ENCODE results near the gene ANP32B.
A peak's percentile ranks its signal among the peaks of the same experiment; 100 is the strongest.

ANP32B gene

DNA sequence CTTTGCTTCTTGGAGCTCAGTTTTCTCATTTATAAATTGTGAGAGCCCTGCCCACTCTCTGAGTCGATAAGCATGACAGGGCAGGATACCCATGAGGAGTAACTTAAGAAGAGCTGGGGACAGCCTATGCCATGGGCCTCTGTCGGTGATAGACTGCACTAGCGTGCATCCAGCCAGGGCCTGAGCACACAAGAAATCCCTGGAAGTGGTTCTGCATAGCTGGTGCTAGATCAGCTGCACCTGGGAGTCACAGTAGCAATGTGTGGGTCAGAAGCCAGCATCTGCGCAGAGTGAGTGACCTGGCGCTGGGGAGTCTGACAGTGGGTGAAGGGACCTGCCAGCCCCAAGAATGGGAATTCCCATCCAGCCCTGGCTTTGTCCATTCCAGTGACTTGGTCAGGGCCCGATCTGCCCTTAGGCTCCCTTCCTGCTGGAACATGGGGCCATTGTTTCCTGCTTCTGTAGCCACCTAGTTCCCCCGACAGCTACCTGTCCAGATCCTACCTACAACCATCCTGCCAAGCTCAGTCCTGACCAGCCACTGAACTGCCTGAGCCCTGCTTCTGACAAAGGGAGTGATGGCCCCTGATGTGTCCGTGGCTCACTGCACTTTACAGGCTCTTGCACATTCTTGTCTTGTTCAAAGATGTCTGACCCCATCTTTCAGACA is 37.5 kb downstream of the ANP32B start:
- no peak for DNase-seq (ENCODE audit: insufficient read length)
- TF ChIP-seq POLR2AphosphoS5 (IDR thresholded peaks at IDR 0.05; ENCODE audit: low read depth, low read length) (no peak), POLR2A (IDR thresholded peaks at IDR 0.05; ENCODE audit: low read depth, low read length) (no peak), TAF1 (IDR thresholded peaks at IDR 0.05; ENCODE audit: borderline replicate concordance, low read depth, low read length) (no peak)
- FAIRE-seq, result no peak

DNA sequence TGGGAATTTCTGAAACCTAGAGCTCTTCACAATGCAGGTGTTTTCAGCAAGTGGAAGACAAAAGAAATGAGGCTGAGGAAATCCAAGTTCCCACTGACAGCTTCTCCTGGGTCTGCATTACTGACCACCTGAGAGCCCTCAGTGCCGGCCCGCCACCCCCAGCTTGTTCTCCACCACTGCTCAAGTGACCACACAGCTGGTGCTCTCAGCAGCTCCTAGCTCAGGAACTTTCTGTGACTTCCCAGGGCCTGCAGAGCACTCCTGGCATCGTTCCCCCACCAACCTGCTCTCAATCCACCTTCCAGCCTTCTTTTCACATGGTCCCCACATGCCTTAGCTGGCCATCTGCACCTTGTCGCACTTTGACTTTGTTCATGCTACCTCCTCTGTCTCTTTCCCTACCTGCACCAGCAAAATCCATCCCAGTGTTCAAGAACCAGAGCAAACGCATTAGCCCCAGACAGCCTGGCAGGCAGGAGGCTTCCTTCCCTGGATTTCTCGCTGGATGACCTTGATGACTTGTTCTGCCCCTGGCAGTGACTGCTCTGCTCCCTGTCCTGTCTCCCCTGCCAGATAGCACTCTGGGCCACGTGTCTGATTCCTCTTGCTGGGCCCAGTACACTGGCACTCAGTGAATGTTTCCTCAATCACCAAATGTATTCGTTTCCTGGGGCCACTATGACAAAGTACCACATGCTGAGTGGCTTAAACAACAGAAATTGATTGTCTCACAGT is 38.3 kb downstream of the ANP32B start:
- no peak for TF ChIP-seq TAF1 (IDR thresholded peaks at IDR 0.05; ENCODE audit: borderline replicate concordance, low read depth, low read length)
- TF ChIP-seq POLR2AphosphoS5 (IDR thresholded peaks at IDR 0.05; ENCODE audit: low read depth, low read length), result no peak
- TF ChIP-seq POLR2A (IDR thresholded peaks at IDR 0.05; ENCODE audit: low read depth, low read length), result no peak
- no peak for FAIRE-seq

DNA sequence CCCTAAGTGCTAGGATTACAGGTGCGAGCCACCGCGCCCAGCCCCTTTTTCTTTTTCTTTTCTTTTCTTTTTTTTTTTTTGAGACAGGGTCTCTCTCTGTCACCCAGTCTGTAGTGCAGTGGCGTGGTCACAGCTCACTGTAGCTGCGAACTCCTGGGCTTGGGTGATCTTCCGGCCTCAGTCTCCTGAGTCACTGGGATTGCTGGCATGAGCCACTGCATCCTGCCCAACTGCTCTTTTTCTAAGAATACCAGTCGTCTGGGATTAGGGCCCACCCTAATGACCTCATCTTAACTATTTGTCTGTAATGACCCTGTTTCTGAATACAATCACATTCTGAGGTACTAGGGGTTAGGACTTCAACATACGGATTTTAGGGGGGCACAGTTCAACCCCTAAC is 39.3 kb downstream of the ANP32B start:
- no peak for FAIRE-seq
- no peak for DNase-seq (ENCODE audit: insufficient read length)
- TF ChIP-seq POLR2AphosphoS5 (IDR thresholded peaks at IDR 0.05; ENCODE audit: low read depth, low read length), result no peak
- TF ChIP-seq TAF1 (IDR thresholded peaks at IDR 0.05; ENCODE audit: borderline replicate concordance, low read depth, low read length), result no peak
- TF ChIP-seq POLR2A (IDR thresholded peaks at IDR 0.05; ENCODE audit: low read depth, low read length), result no peak

More for the DNA sequence above, 38.3 kb downstream of the ANP32B start:
- no peak for DNase-seq (ENCODE audit: insufficient read length)

DNA sequence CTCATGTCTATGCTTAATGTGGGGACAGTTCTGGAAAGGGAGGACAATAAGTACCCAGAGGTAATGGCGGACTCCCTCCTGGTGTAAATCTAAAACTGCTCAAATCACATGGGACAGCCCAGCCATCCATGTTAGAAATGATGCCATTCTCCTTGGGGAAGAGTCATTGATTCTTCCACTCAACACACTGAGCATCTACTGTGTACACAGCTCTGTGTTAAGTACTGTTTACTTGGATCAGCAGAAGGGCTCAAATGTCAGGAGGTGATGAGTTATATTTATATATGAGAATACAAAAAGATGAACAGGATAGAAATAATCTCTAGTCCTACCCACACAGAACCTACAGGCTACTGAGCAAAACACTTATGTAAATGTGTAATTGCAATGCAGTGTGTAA is 41.6 kb downstream of the ANP32B start:
- no peak for DNase-seq (ENCODE audit: insufficient read length)
- no peak for FAIRE-seq
- TF ChIP-seq TAF1 (IDR thresholded peaks at IDR 0.05; ENCODE audit: borderline replicate concordance, low read depth, low read length) (no peak), POLR2A (IDR thresholded peaks at IDR 0.05; ENCODE audit: low read depth, low read length) (no peak), POLR2AphosphoS5 (IDR thresholded peaks at IDR 0.05; ENCODE audit: low read depth, low read length) (no peak)

DNA sequence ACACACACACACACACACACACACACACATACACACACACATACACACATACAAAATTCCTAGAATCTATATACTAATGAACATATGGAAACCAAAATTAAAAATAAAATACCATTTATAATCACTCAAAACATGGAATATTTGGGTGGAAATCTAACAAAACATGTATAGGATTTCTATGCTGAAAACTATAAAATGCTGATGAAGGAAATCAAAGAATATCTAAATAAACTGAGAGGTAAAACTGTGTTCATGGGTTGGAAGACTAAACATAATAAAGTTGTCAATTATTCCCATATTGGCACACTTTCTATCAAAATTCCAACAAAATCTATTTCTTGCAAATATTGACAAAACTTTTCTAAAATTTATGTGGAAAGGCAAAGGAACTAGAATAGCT is 48.0 kb downstream of the ANP32B start:
- no peak for TF ChIP-seq POLR2AphosphoS5 (IDR thresholded peaks at IDR 0.05; ENCODE audit: low read depth, low read length)
- TF ChIP-seq TAF1 (IDR thresholded peaks at IDR 0.05; ENCODE audit: borderline replicate concordance, low read depth, low read length), result no peak
- TF ChIP-seq POLR2A (IDR thresholded peaks at IDR 0.05; ENCODE audit: low read depth, low read length), result no peak
- DNase-seq (ENCODE audit: insufficient read length) (no peak), FAIRE-seq (no peak)

DNA sequence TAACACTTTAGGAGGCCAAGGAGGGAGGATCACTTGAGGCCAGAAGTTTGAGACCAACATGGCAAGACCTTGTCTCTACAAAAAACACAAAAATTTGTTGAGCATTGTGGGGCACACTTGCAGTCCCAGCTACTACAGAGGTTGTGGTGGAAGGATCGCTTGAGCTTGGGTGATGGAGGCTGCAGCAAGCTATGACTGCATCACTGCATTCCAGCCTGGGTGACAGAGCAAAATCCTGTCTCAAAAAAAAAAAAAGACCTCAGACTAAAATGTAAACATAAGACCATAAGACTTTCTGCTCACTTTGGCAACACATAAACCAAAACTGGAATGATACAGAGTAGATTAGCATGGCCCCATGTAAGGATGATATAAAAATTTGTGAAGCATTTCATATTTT is 48.8 kb downstream of the ANP32B start:
- no peak for FAIRE-seq
- DNase-seq (ENCODE audit: insufficient read length), result no peak
- TF ChIP-seq POLR2A (IDR thresholded peaks at IDR 0.05; ENCODE audit: low read depth, low read length), result no peak
- TF ChIP-seq TAF1 (IDR thresholded peaks at IDR 0.05; ENCODE audit: borderline replicate concordance, low read depth, low read length), result no peak
- TF ChIP-seq POLR2AphosphoS5 (IDR thresholded peaks at IDR 0.05; ENCODE audit: low read depth, low read length), result no peak

DNA sequence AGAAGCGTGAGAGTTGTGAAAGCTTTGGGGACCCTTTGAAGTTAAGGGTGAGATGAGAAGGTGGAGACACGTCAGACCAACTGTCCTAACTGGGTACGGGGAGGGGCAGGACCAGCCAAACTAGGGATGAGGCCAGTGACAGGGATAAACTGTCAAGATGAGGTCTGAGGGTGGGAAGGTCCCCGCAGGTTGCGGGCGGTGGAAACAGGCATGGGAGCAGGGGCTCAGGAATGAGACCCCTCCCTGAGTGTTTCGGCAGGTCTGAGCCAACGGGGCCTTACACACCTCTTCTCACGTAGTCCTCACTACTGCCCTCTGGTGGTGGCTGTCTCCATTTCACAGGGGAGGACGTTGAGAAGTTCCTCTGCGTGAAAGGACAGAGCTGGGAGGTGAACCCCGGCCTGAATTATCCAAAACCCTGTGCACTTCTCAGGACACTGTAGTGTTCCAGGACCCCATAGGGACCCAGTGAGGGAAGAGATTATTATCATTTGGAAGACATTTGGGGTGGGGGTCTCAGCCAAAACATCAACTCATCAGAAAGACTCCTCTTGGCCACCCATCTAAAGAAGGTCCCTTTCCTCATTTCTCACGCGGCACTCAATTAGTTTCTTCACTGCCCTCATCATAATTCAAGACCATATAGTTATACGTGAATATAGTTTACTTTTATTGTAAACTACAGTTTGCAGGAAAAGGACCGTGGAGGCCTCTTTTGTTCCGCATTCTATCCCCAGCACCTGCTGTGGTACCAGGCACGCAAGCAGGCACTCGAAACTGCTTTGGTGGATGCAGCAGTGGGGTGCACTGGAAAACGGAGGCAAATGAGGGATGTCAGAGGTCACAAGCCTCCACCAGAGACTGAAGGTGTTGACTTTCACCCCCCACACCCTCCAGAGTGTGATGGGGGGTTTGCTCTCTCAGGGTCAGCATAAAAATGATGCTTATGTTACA is 51.7 kb downstream of the ANP32B start:
- peak; percentile 85 for FAIRE-seq
- TF ChIP-seq TAF1 (IDR thresholded peaks at IDR 0.05; ENCODE audit: borderline replicate concordance, low read depth, low read length) (no peak), POLR2A (IDR thresholded peaks at IDR 0.05; ENCODE audit: low read depth, low read length) (no peak), POLR2AphosphoS5 (IDR thresholded peaks at IDR 0.05; ENCODE audit: low read depth, low read length) (no peak)
- DNase-seq (ENCODE audit: insufficient read length), result no peak

DNA sequence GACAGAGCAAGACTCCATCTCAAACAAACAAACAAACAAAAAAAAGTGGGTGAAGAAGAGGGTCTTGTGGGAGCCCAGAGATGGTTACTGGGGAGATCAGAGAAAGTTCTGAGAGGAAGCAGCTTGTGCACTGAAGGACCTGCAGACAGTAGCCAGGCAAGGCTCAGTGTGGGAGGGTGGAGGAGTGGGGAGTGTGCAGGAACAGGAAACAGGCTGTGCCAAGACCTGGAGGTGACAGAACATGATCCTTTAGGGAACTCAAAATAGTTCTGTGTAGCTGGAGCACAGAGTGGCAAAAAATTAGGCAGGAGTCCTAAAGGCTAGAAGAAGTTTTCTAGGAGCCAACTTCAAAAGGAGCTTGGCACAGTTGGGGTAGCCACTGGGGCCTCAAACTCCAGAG is 54.2 kb downstream of the ANP32B start:
- DNase-seq (ENCODE audit: insufficient read length), result no peak
- no peak for FAIRE-seq
- TF ChIP-seq POLR2A (IDR thresholded peaks at IDR 0.05; ENCODE audit: low read depth, low read length), result no peak
- no peak for TF ChIP-seq TAF1 (IDR thresholded peaks at IDR 0.05; ENCODE audit: borderline replicate concordance, low read depth, low read length)
- no peak for TF ChIP-seq POLR2AphosphoS5 (IDR thresholded peaks at IDR 0.05; ENCODE audit: low read depth, low read length)

DNA sequence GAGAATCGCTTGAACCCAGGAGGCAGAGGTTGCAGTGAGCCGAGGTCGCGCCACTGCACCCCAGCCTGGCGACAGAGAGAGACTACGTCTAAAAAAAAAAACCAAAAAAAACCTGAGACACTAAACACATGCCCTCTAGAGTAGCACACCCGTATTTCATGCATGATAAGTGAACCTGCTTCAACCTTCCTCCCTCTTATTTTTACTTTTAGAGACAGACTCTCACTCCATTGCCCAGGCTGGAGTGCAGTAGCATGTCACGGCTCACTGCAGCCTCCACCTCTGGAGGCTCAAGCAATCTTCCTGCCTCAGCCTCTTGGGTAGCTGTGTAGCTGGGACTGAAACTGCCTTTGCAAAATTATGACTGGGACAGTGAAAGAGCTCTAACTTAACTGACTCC is 55.8 kb downstream of the ANP32B start:
- no peak for DNase-seq (ENCODE audit: insufficient read length)
- peak; percentile 87 for FAIRE-seq
- TF ChIP-seq TAF1 (IDR thresholded peaks at IDR 0.05; ENCODE audit: borderline replicate concordance, low read depth, low read length), result no peak
- TF ChIP-seq POLR2A (IDR thresholded peaks at IDR 0.05; ENCODE audit: low read depth, low read length), result no peak

DNA sequence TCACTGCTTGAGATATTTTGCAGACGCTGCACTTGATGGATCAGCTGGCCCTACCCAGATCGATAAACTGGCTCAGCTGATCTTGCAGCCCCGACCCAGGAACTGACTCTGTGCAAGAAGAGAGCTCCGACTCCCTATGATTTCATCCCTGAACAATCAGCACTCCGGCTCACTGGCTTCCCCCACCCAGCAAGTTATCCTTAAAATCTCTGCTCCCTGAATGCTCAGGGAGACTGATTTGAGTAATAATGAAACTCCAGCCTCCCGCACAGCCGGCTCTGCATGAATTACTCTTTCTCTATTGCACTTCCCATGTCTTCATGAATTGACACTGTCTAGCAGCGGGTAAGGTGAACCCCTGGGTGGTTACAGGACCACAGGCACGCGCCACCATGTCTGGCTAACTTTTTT is 56.5 kb downstream of the ANP32B start:
- no peak for FAIRE-seq
- TF ChIP-seq POLR2AphosphoS5 (IDR thresholded peaks at IDR 0.05; ENCODE audit: low read depth, low read length) (no peak), TAF1 (IDR thresholded peaks at IDR 0.05; ENCODE audit: borderline replicate concordance, low read depth, low read length) (no peak), POLR2A (IDR thresholded peaks at IDR 0.05; ENCODE audit: low read depth, low read length) (no peak)
- DNase-seq (ENCODE audit: insufficient read length), result no peak

DNA sequence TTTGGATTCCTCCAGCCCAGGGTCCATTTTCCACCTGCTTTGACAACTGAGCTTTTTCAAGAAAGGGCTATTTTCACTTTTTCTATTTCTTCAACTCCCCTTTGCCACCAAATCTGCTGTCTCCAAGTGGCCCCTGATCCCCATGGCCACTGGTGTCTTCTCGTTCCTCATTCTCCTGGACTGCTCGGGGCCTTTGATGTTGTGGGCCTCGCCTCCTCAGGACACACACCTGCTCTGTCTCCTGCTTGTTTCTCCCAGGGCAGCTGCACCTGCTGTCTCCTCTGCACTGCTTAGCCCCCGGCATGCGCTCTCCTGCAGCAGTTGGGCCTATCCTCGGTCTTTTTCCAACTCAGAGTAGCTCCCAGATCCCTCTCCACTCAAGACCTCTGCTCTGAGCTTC is 57.1 kb downstream of the ANP32B start:
- no peak for DNase-seq (ENCODE audit: insufficient read length)
- no peak for FAIRE-seq
- TF ChIP-seq TAF1 (IDR thresholded peaks at IDR 0.05; ENCODE audit: borderline replicate concordance, low read depth, low read length), result no peak
- TF ChIP-seq POLR2A (IDR thresholded peaks at IDR 0.05; ENCODE audit: low read depth, low read length), result no peak
- TF ChIP-seq POLR2AphosphoS5 (IDR thresholded peaks at IDR 0.05; ENCODE audit: low read depth, low read length), result no peak
